Left kidney (tissue), 2 donors: Measurements from ENCODE around the gene METTL2B. TPM values are rescaled to one million over a fixed set of nuclear protein-coding genes. Genes with fewer than 3 reads are reported as not detected.
"Not testable (repeated sequence)": the region's sequence is repeated elsewhere in the genome, so short reads cannot be mapped to it uniquely, and the experiment has no call there.

Source experiments
- DNase-seq: peaks from one replicate; pipeline ENCODE4 v3.0.0-alpha.2; 2013
- polyA plus RNA-seq: library from polyadenylated mRNA; unstranded; fragments of 120-200 nt; gene quantifications from one replicate; pipeline ENCODE4 v1.2.1, GENCODE V29; 2013; ENCODE audit not compliant: insufficient read length

METTL2B gene
- polyA plus RNA-seq, 1 donor: 40.5 TPM

- peak; percentile 3 for DNase-seq
These were observed 47.5 kb downstream of the METTL2B start for GRCh38 chr7:128523932-128524524.

DNA sequence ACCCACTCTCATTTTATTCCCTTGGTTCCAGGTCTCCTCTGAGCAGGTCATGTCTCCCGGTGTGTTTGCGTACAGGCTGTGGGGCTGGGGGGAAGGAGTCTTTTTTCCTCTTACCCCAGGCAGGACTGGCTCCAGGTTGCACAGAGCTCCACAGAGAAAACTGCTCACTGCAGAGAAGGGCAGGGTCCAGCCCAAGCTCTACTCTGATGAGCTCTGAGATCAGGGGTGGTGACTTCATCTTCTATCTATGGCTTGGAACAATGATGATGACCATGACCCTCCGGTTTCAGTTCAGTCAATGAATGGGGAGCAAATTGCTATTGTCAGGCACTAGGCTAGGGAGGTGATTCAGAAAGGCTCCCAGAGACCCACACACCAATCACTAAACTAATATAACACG, 49.0 kb downstream of the METTL2B start:
- DNase-seq: not testable (repeated sequence)

DNA sequence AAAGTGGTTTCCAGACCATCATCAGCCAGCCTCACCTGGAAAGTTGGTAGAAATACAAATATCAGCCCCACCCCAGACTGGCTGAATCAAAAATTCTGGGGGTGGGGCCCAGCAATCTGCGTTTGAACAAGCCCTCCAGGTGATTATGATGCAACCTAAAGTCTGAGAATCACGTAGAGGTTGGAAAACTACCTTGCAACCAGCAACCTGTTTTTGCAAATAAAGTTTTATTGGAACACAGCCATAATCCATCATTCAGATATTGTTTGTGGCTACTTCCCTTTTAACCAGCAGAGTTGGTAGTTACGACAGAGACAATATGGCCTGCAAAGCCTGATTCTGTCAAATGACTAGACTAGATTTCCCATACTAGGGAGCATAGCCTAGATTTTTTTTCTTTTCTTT, 49.5 kb downstream of the METTL2B start:
- not testable (repeated sequence) for DNase-seq

GRCh38 chr7:128529191-128529590, 52.6 kb downstream of the METTL2B start:
- DNase-seq: not testable (repeated sequence)

- peak; percentile 4 for DNase-seq
These were observed 53.7 kb downstream of the METTL2B start for GRCh38 chr7:128530121-128530854.

DNA sequence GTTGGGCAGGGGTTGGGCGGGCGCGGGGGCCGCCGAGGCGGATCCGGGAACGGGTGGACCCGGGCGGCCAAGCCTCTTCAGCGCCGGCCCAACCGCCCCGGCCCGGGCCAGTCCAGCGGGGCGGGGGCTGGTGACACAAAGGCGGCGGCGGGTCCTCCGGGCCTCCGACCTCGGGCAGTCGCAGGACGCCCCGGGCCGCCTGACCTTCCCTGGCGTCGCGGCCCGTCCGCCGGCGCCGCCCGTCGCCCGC, 54.2 kb downstream of the METTL2B start:
- no peak for DNase-seq

DNA sequence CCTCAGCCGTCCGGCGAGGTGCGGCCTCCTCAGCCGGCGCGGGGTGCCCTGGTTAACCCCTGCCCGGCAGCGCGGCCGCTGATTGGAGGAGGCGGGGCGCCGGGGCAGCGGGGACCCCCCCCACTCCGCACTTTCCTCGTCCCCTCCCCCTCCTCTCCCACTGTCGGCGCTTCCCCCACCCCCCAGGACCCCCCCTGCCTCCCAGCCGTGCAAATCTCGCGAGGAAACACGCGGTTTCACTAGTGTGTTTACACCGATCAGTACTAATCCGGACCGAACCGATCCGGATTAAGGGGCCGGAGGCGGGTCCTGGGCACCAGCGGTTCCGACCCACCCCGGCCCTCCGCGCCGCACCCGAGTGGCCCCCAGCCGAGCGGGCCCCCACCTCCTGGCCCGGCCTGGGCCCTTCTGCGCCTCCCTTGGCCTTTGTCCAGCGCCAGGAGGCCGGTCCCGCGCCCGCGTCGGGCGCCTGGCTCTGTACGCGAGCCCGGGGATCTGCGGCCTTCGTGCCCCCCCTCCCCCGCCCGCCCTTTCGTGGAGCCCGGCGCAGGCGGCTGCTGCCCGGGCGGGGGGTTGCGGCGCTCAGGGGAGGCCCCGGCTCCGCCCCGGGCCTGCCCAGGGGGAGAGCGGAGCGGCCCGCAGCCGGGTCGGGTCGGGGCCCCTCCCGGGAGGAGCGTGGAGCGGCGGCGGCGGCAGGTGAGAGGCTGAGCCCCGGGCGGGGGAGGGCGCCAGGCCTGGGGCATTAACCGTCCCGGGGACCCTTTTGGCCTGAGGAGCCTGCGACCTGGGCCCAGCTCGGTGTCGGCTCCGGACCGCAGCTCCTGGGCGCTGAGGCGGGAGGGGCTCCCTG, 54.8 kb downstream of the METTL2B start:
- DNase-seq: peak; percentile 77

GRCh38 chr7:128531955-128532478, 55.5 kb downstream of the METTL2B start:
- peak; percentile 3 for DNase-seq

DNA sequence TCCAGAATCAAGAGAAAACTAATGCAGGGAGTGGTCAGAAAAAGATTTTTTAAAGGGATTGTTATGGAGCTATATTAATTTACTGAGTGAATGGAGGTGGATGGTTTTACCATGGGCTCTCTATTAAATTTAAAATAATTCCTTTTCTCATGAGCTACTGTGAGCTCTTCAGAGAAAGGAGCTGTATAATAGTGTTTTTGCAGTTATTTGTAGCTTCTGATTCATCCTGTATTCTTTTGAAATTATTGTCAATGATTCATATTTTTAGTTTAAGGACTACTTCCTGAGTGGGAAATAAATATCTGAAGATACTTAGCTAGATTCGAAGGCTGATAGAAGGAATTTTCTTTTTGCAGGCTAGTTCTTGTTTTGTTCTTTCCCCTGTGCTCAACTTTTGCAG, 56.4 kb downstream of the METTL2B start:
- not testable (repeated sequence) for DNase-seq

DNA sequence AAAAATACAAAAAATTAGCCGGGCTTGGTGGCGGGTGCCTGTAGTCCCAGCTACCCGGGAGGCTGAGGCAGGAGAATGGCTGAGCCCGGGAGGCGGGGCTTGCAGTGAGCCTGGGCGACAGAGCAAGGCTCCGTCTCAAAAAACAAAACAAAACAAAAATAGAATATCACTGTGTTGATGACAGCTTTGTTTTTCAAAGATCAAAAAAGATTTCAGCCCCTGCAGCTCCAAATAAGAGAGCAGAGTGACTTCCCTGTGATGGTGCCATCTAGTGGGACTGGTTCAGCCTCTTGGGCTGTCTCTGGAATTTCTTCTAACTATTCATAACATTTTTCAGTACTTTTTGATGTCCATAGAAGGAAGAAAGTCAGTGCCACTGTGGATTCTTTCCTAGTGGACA, 60.9 kb downstream of the METTL2B start:
- not testable (repeated sequence) for DNase-seq

GRCh38 chr7:128542530-128542929, 66.0 kb downstream of the METTL2B start:
- not testable (repeated sequence) for DNase-seq

GRCh38 chr7:128543300-128543699, 66.8 kb downstream of the METTL2B start:
- not testable (repeated sequence) for DNase-seq

DNA sequence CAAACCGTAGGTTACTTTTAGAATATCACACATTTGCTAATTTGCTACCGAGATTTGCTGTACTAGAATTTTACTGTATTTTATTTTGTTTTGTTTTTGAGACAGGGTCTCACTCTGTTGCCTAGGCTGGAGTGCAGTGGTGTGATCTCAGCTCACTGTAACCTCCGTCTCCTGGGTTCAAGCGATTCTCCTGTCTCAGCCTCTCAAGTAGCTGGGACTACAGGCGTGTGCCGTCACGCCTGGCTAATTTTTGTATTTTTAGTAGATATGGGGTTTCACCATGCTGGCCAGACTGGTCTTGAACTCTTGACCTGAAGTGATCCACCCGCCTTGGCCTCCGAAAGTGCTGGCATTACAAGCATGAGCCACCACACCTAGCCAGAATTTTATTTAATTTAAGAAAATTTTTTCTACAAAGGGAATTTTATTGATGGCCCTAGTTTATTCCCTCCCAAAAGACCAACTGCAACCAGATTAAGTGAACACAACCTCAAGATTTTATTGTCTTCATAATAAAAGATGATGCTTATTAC, 69.8 kb downstream of the METTL2B start:
- DNase-seq: not testable (repeated sequence)

GRCh38 chr7:128550920-128551319, 74.4 kb downstream of the METTL2B start:
- DNase-seq: no peak

DNA sequence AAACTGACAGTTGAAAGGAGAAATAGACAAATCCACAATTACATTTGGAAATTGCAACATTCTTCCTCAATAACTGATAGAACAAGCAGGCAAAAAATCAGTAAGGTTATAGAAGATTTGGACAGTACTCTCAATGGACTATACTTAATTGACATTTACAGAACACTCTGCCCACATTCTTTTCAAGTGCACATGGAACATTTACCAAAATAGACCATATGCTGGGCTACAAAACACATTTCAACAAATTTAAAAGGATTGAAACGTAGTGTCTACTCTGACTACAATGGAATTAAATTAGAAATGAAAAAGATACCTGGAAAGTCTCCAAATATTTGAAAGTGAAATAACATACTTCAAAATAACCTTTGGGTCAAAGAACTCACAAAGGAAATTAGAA, 77.8 kb downstream of the METTL2B start:
- DNase-seq: not testable (repeated sequence)

Other genes with a start within 250 kb of the METTL2B start
- gene LEP, start 235.5 kb upstream of the METTL2B start, polyA plus RNA-seq: 0.53 TPM
- 62.6 TPM for gene RBM28, start 132.8 kb upstream of the METTL2B start, polyA plus RNA-seq
- gene PRRT4, start 115.1 kb upstream of the METTL2B start, polyA plus RNA-seq: 0.81 TPM
- 27.2 TPM for gene IMPDH1, start 66.8 kb upstream of the METTL2B start, polyA plus RNA-seq
- gene HILPDA, start 20.9 kb upstream of the METTL2B start, polyA plus RNA-seq: 25.5 TPM
- 4.2 TPM for gene GARIN1A, start 195.5 kb downstream of the METTL2B start, polyA plus RNA-seq